HS-27A (cell line): Measurements from ENCODE around the gene ZSCAN23.
"Not testable (repeated sequence)": the region's sequence is repeated elsewhere in the genome, so short reads cannot be mapped to it uniquely, and the experiment has no call there.

Experiments used
- DNase-seq: peaks from one replicate; pipeline ENCODE4 v3.0.0-alpha.2; 2012; ENCODE audit warnings: low read depth, missing footprints

The ZSCAN23 gene

GRCh38 chr6:28436404-28436803, 6.9 kb downstream of the ZSCAN23 start:
- DNase-seq, result no peak

- no peak for DNase-seq
Measured at GRCh38 chr6:28433119-28433518, 10.2 kb downstream of the ZSCAN23 start.

DNA sequence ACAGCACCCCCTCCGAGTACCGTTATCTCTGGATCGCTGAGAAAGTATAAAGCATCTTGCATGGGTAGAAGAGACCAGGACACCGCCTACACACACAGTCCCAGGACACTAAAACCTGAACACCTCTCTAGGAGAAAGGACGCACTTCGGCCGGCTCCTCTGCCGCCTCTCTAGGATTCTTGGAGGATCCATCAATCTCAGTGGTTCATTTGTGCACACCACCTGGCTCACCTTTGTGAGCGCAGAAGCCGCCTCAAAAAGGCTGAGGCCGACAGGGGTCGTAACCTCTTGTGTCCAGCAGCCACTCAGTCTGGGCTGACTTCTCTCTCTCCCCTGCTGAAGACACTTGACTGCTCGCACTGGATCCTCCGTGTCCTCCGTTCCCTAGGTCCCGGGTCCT, 13.5 kb downstream of the ZSCAN23 start:
- no peak for DNase-seq

GRCh38 chr6:28425944-28426541, 17.2 kb downstream of the ZSCAN23 start:
- no peak for DNase-seq

DNA sequence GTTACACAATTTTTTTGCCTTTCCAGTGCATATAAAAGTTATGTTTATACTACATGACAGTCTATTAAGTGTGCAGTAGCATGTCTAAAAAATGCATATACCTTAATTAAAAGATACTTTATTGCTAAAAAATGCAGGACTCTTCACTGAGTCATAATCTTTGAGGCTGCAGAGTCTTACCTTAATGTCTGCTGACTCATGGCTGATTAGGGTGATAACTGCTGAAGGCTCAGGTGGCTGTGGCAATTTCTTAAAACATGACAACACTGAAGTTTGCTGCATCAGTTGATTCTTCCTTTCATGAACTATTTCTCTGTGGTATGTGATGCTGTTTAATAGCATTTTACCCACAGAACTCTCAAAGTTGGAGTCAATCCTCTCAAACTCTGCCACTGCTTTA, 19.1 kb downstream of the ZSCAN23 start:
- no peak for DNase-seq

DNA sequence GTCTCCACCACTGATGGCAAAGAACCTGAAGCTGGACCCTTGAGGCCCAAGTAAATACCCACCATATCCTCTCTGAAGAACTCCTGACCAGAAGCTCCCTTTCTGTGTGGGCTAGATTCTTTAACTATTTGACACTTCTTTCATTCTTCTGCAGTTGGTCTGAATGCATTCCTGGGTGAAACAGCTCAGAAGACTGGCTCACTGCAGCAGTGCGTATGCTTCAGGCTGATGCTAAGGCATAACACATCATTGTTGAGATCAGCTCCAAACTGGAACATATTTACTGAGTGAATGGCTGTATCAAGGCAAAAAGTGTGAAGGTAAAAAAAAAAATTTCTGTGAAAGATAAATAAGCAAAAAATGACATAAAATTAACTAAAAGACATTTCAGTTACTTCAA, 19.7 kb downstream of the ZSCAN23 start:
- DNase-seq, result no peak

DNA sequence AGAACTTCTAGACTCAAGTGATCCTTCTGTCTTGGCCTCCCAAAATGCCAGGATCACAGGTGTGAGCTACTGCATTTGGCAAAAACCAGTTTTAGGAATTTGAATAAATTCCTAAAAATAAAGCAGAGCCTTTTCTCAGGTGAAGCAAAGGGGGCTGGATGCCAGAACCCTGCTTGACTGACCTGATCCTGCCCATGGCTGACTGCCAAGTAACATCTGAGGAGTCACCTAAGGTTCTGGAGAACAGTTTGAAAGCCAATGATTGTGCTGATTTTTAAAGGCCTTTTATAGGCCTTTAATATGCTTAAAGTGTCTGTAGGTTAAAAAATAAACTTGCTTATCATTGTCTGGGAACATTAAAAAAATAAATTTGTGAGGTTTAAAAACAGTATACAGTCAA, 29.6 kb downstream of the ZSCAN23 start:
- DNase-seq, result no peak

- no peak for DNase-seq
Measured at GRCh38 chr6:28410767-28411166, 32.5 kb downstream of the ZSCAN23 start.

DNA sequence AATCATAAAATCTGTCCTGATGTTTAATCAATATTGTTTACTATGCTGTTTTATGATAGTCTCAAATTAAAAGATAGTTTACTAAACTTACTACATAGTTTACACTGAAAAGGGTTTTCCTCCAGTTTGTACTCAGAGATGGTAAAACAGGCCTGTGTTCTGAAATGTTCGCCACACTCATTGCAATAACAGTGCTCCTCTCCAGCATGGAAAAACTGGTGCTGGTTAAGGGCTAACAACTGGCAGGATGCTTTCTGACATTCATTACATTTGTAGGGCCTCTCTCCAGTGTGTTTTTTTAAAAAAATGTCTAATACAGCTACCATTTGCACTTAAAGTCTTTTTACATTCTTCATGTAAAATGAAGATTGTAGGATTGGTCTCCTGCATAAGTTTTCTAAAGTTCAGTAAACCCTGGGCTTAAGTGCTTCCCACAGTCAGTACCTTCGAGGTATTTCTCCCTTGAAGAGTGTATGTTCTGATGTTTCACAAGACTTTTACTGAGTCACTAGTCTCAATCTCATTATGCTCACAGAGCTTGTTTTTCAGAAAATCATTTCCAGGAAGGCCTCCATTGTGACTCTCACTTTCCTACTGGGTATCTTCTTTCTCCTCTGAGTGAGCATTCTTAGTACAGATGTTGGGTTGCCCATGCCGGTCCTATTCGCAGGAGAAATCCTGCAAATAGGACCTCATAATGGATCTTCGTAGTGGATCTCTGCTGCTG, 35.1 kb downstream of the ZSCAN23 start:
- no peak for DNase-seq

DNA sequence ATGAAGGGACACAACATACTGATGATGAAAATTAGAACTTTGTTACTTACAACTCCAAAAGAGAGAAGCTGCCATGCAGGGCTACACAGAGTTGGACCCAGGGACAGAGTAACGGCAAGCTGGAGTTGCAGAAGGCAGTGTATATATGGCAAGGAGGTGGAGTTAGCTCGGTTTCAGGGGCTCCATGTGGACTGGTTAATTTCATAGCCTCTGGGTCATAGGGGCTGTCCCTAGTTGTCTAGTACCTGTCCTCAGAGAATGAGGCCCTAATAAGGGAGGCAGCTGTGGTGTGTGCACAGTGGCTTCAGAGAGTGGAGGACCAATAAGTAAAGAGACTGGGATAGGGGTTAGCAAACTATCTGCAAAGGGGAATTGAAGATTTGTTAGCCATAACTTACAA, 35.9 kb downstream of the ZSCAN23 start:
- no peak for DNase-seq

DNA sequence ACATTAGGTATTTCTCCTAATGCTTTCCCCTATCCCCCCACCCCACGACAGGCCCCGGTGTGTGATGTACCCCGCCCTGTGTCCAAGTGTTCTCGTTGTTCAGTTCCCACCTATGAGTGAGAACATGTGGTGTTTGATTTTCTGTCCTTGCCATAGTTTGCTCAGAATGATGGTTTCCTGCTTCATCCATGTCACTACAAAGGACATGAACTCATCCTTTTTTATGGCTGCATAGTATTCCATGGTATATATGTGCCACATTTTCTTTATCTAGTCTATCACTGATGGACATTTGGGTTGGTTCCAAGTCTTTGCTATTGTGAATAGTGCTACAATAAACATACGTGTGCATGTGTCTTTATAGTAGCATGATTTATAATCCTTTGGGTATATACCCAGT, 39.4 kb downstream of the ZSCAN23 start:
- DNase-seq, result not testable (repeated sequence)

DNA sequence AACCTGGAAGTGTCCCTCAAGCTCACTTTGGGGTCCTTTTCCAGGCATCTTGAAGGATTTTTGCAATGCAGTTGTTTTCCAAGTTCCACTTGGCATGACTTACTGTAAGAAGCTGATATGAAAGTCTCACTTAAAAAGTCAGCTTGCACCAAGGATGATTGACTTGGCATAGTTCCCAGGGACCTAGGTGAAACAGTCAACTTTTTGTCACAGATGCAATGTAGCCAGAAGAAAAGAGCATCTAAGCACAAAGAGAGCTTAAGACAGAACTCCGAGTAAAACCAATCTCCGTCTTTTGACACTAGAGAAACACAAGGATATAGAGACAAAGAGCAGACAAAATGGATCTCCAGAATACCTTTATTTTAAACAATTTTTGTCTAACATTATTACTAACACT, 41.1 kb downstream of the ZSCAN23 start:
- no peak for DNase-seq

DNA sequence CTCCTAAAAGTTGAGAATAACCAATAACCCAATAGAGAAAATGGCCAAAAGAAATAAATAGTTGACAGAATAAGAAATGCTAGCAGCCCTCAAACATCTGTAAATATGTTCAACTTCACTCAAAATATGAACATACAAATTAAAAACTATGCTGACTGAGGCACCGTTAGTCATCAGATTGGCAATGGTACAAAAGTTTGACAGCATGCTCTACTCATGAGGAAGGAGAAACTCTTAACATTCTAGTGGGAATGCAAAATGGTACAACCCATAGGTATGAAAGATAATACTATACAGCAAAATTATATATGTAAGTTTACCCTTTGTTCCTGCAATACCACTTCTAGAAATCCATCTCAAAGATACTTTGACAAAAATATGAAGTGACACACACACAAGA, 42.1 kb downstream of the ZSCAN23 start:
- DNase-seq, result no peak

GRCh38 chr6:28400122-28400451, 43.2 kb downstream of the ZSCAN23 start:
- DNase-seq, result no peak

- DNase-seq, result peak; percentile 78
Measured at GRCh38 chr6:28399350-28400121, 43.8 kb downstream of the ZSCAN23 start, which contains the start of gene ZSCAN12. ZSCAN12 (minus strand) TSS chr6:28399747; CDS start chr6:28398405, 1,342 bp downstream.

DNA sequence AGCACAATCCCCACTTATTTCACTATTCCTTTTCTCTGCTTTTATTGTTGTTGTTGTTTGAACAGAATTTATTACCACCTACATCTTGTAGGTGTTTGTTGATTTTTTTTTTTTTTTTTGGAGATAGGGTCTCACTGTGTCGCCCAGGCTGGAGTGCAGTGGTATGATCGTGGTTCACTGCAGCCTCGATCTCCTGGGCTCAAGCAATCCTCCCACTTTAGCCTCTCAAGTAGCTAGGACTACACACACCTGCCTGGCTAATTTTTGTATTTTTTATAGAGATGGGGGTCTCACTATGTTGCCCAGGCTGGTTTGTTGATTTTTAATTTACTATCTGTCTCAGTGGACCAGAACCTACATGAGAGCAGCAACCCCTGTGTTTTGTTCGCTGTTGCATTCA, 47.4 kb downstream of the ZSCAN23 start:
- DNase-seq, result no peak

DNA sequence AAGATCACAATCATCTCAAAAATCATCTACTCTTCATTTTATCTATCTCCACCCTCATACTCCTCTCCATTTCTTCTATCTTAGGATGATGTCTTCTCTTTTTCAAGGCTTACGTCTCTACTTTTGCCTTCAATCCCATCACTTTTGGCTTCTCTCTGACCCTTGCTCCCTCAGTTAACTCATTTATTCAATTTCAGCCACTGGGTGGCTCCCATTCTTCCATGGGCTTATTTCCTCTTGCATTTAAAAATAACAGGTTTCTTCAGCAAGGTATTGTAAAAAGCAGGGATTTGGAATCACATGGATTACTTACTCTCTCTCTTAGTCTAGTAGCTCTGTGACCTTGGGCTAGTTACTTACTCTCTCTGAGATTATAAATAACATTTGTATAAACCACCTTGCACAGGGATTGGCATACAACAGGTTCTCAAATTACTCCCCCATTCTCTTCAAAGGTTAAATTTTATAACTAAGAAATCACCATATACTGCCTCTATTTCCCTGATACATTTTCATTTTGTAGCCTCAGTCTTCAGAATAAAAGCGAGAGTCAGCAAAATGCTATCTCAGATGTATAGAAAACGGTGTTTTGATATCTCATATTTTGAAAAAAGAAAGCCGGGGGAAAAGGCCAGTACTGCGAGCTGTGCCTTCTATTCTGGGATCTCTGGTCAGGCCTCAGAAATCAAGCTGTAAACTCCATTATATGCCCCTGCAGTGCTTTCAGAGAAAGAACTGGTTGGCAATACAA, 49.2 kb downstream of the ZSCAN23 start:
- no peak for DNase-seq

DNA sequence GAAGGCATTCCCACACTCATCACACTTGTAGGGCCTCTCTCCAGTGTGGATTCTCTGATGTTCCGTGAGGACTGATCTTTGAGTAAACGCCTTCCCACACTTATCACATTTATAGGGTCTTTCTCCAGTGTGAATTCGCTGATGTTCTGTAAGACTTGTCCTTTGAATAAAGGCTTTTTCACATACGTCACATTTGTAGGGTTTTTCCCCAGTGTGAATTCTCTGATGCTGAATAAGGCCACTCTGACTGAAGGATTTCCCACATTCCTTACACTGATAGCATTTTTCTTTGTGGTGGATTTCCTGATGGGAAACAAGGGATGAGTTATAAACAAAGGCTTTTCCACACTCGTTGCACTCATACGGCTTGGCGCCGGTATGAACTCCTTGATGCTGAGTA, 52.6 kb downstream of the ZSCAN23 start:
- DNase-seq, result no peak

DNA sequence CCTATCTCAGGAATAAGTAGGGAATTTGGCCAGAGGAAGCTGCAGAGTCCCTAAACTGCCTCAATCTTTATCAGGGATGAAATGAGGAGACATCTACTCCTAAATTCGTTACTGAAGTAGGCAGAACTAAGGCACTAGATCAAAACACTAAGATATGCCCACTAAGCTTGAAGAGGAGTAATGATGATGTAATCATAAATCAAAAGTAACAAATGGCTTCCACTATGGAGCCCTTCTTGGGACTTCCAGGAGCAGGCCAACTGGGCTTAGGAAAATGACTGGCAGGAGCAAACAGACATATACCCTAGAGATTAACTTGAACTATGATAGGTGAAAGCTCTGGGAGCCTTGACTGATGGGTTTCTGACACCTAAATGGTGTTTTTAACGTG, 59.2 kb downstream of the ZSCAN23 start:
- no peak for DNase-seq

- DNase-seq, result peak; percentile 57
Measured at GRCh38 chr6:28383235-28384142, 59.8 kb downstream of the ZSCAN23 start.
